SH-SY5Y (cell line): Measurements from ENCODE around the gene ZNF513.

Experiments used
- GATA2 ChIP-seq: IDR thresholded peaks from 2 replicates; pipeline ENCODE4 v1.6.1; 2011; ENCODE audit warnings: mild to moderate bottlenecking, low read depth, low read length
- GATA3 ChIP-seq: IDR thresholded peaks from 2 replicates; pipeline ENCODE4 v1.6.1; 2011; ENCODE audit warnings: low read depth, mild to moderate bottlenecking, low read length, moderate library complexity

GRCh38 chr2:27412419-27413152 lies 32.1 kb upstream of the ZNF513 start:
- TF ChIP-seq GATA3 (no peak), GATA2 (no peak)
